GM12891 (cell line): ENCODE results near the gene TBCB.

Experiments
- POLR2A ChIP-seq: IDR thresholded peaks from 2 replicates; pipeline ENCODE4 v1.6.1; 2011; ENCODE audit warnings: low read depth, low read length, control low read depth
- POLR2AphosphoS5 ChIP-seq: IDR thresholded peaks from 2 replicates; pipeline ENCODE4 v1.6.1; 2011; ENCODE audit warnings: low read depth, low read length, control low read depth
- TAF1 ChIP-seq: IDR thresholded peaks from 2 replicates; pipeline ENCODE4 v1.6.1; 2011; ENCODE audit warnings: low read depth, low read length, control low read depth

DNA sequence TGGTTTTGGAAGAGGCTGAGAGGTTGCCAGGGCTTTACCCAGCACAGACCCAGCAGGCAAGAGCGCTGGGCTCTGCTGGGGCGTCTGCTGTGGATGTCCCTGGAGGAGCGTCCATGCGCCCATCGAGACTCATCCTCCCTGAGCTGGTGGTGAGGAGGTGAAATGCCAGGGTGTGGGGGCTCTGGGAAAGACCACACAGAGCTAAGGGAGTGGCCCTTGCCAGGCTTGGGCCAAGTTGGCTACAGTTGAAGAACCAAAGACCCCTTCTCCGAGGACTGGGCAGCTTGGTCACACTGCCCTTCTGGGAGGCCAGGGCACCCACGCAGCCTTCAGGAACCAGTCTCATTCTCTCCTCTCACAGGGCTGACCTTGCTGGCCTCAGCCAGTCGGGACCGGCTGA lies 28.9 kb upstream of the TBCB start:
- TF ChIP-seq POLR2A: no peak
- no peak for TF ChIP-seq POLR2AphosphoS5
- no peak for TF ChIP-seq TAF1
